Measurements from ENCODE around the gene ZKSCAN4. TPM values are rescaled to one million over a fixed set of nuclear protein-coding genes. Genes with fewer than 3 reads are reported as not detected.

ZKSCAN4 gene
- total and polyA plus RNA-seq, 2 of the 8 experiments (the other 6 are each of a cell fraction or from before 2014, with no cell fraction given), result 2.2 to 6.6 TPM

DNA sequence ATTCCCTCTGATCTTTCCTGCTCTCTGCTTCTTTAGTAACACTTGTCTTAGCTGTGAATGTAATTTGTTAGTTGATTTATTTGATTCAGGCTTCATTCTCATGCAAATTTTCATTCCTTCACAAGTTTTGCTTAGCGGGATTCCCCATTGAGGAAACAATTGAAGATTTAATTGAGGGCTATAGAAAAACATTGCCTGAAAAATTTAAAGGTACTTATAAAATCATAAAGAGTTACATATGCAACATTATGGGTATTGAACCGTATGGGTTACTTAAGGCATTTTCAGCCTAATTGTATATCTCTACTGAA lies 38.9 kb downstream of the ZKSCAN4 start:
- CTCF ChIA-PET (ENCODE audit: partially characterized antibody), result interaction anchor here (1.5 kb wide), 1 partner anchor 10 kb away, joined by 4 read pairs; no protein-coding TSS in a partner anchor
- WGBS, 2 experiments (ENCODE audit: extremely low coverage in 1 of 2, insufficient coverage in 1 of 2, insufficient read length in 1 of 2, insufficient replicate concordance in 2 of 2, low coverage in 1 of 2, low lambda C conversion rate in 2 of 2, missing lambda C conversion rate in 1 of 2), result 8% methylated on average over 2 of the region's 2 CpGs; no CpG with 5 or more reads in 1 of the 2 experiments
- FAIRE-seq, result no peak
- TF ChIP-seq SP2 (IDR thresholded peaks at IDR 0.05; ENCODE audit: low read length) (no peak), SAP30 (IDR thresholded peaks at IDR 0.05; ENCODE audit: insufficient read depth, insufficient replicate concordance, low read length) (no peak), POU5F1 (IDR thresholded peaks at IDR 0.05; ENCODE audit: low read depth, low read length) (peak; percentile 65), EZH2 (IDR thresholded peaks at IDR 0.05; ENCODE audit: low read depth, low read length, severe bottlenecking) (no peak), CBX8 (IDR thresholded peaks at IDR 0.05; ENCODE audit: borderline replicate concordance, low read depth, low read length) (no peak), YY1 (IDR thresholded peaks at IDR 0.05; ENCODE audit: low read depth, low read length) (no peak), HDAC6 (IDR thresholded peaks at IDR 0.05; ENCODE audit: low read depth, low read length) (no peak), CTBP2 (IDR thresholded peaks at IDR 0.05; ENCODE audit: borderline replicate concordance, insufficient read depth, insufficient read length, low read length) (no peak), NANOG (IDR thresholded peaks at IDR 0.05; ENCODE audit: insufficient read depth, low read depth, low read length, poor library complexity, severe bottlenecking) (no peak), CHD2 (IDR thresholded peaks at IDR 0.05; ENCODE audit: low read length) (no peak), SP4 (IDR thresholded peaks at IDR 0.05; ENCODE audit: low read length) (no peak), TAF7 (optimal IDR thresholded peaks at IDR 0.05; ENCODE audit: borderline replicate concordance, low read depth, low read length) (no peak), BRCA1 (IDR thresholded peaks at IDR 0.05; ENCODE audit: low read depth, low read length) (no peak)
- TF ChIP-seq, protein P1, sequence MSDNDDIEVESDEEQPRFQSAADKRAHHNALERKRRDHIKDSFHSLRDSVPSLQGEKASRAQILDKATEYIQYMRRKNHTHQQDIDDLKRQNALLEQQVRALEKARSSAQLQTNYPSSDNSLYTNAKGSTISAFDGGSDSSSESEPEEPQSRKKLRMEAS (IDR thresholded peaks at IDR 0.05), result no peak

More for the DNA sequence above, 38.9 kb downstream of the ZKSCAN4 start:
- H3K9me3 ChIP-seq (ENCODE audit: insufficient read depth in 2 of 2, low read depth in 1 of 2, low read length in 1 of 2), result no peaks in the 10 kb centered on the region
- H3K23me2 ChIP-seq (ENCODE audit: low read depth, low read length), result peaks cover 7% of the 10 kb centered on the region
- H3K79me1 ChIP-seq (ENCODE audit: low read depth, low read length), result no peaks in the 10 kb centered on the region; the same call in 1 of the 2 replicates
- H3K4me1 ChIP-seq (replicated peaks in 1 of 4; ENCODE audit: control insufficient read depth in 3 of 4, insufficient read depth in 4 of 4, low read length in 3 of 4), result peaks cover 0 to 2% (median under 1%) of the 10 kb centered on the region in 4 experiments; a peak in 3 of 7 replicates
- no peak overlapping the region for H3K23ac ChIP-seq (ENCODE audit: insufficient read length)
- H3K36me3 ChIP-seq (ENCODE audit: control insufficient read depth in 2 of 4, insufficient read depth in 4 of 4, low read length in 3 of 4), result no peaks in the 10 kb centered on the region
- H4K91ac ChIP-seq (replicated peaks; ENCODE audit: insufficient read length, low read length), result no peak overlapping the region
- H2AFZ ChIP-seq (ENCODE audit: low read length), result no peak overlapping the region
- peak overlapping the region; percentile 81 to 87 for H3K4me2 ChIP-seq (ENCODE audit: insufficient read depth in 1 of 2, low read depth in 2 of 2, low read length in 2 of 2)
- H3K4me3 ChIP-seq (ENCODE audit: extremely low read depth in 1 of 4, insufficient read depth in 2 of 4, low read depth in 3 of 4, low read length in 4 of 4), result peak overlapping the region in 3 of 4 experiments; percentile 64 to 85 (median 75); a peak in 4 of 8 replicates
- no peak overlapping the region for H2BK5ac ChIP-seq (ENCODE audit: low read depth, low read length)
- no peak overlapping the region for H3K14ac ChIP-seq (ENCODE audit: insufficient read length)
- no peak overlapping the region for H3K4ac ChIP-seq (replicated peaks; ENCODE audit: insufficient read length, low read depth, low read length)
- H4K20me1 ChIP-seq (replicated peaks in 1 of 2; ENCODE audit: control insufficient read depth in 1 of 2, insufficient read depth in 2 of 2, low read length in 2 of 2), result no peaks in the 10 kb centered on the region
- no peak overlapping the region for H3K56ac ChIP-seq (replicated peaks; ENCODE audit: insufficient read length, low read depth, low read length)
- H3K9ac ChIP-seq (replicated peaks in 1 of 4; ENCODE audit: extremely low read depth in 1 of 4, low read depth in 3 of 4, low read length in 3 of 4), result no peak overlapping the region
- no peak overlapping the region for H4K8ac ChIP-seq (ENCODE audit: extremely low read depth, insufficient read depth, low read length)
- no peak overlapping the region for H2BK15ac ChIP-seq (ENCODE audit: low read length)
- H3K18ac ChIP-seq (ENCODE audit: extremely low read depth, low read length), result no peak overlapping the region
- no peaks in the 10 kb centered on the region for H3K79me2 ChIP-seq (ENCODE audit: control insufficient read depth in 1 of 2, insufficient read depth in 2 of 2, low read length in 2 of 2)
- POLR2A ChIA-PET (ENCODE audit: partially characterized antibody), result no interaction called here
- H3K27ac ChIP-seq (ENCODE audit: low read depth, low read length), result no peak overlapping the region
- no peak overlapping the region for H2BK120ac ChIP-seq (replicated peaks; ENCODE audit: low read depth, low read length)
- no peak overlapping the region for H2BK20ac ChIP-seq (ENCODE audit: low read length)
- no peak overlapping the region for H2AK5ac ChIP-seq (ENCODE audit: low read depth, low read length)
- H2BK12ac ChIP-seq (ENCODE audit: low read depth, low read length), result no peak overlapping the region
- no peak overlapping the region for H4K5ac ChIP-seq (ENCODE audit: insufficient read length, low read depth, low read length)
- DNase-seq (ENCODE audit: low read depth in 1 of 2, low spot score in 2 of 2), result no peak
- H3K27me3 ChIP-seq (replicated peaks in 1 of 4; ENCODE audit: control insufficient read depth in 3 of 4, extremely low read depth in 1 of 4, insufficient read depth in 3 of 4, low read length in 3 of 4), result peaks cover 13 to 34% (median 25%) of the 10 kb centered on the region in 4 experiments
